C4-2B (cell line): ENCODE measurements around the gene AIPL1.

Experiments
- H3K27ac ChIP-seq: fragments of 450-650 bp; 2 replicates; pipeline ENCODE4 v1.5.1; 2017
- CTCF ChIP-seq: fragments of 450-650 bp; conservative IDR thresholded peaks from 2 replicates; pipeline ENCODE4 v1.5.1; 2017; ENCODE audit warnings: mild to moderate bottlenecking
- ZFX ChIP-seq: fragments of 450-650 bp; IDR thresholded peaks from 2 replicates; pipeline ENCODE4 v1.6.1; 2017

The AIPL1 gene

GRCh38 chr17:6464446-6465041 is 29.6 kb upstream of the AIPL1 start:
- TF ChIP-seq CTCF, result no peak
- no peak for TF ChIP-seq ZFX
- H3K27ac ChIP-seq, result no peak overlapping the region

DNA sequence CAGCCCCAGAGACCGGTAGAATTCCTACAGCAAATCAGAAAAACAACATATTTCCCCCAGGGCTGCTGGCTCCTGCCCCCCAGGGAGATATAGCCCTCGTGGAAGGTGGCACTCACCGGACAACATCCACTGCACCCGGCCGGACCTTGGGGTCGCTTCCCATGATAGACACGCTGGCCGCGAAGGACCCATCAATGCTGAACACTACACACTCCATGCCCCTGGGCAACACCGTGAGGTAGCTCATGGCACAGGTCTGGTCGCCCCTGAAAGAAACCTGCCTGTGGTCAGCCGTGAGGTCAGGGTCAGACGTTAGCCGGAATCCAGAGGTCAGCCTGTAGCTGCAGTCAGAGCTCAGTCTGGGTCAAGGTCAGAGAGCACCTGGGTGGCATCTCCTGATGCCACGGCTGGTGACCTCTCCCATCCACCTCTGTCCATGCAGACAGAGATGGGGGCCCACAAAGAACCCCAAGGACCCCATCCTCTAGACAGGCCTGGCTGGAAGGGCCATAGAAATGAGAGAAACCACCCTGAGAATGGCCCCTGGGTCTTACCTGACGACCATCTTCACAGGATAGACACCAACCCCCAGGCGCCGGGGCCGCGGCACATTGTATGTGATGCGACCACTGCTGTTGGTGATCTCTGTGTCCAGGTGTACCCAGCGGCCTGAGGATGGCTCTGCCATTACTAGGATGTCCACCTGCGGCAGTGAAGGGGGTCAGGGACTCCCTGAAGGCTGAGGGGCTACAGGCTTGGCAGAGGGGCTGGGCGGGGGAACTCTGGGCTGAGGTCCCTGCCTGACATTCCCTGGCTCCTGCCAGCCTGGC is 28.9 kb upstream of the AIPL1 start:
- no peak overlapping the region for H3K27ac ChIP-seq
- TF ChIP-seq CTCF (no peak), ZFX (no peak)

- no peak overlapping the region for H3K27ac ChIP-seq
- TF ChIP-seq CTCF, result no peak
- no peak for TF ChIP-seq ZFX
Measured at GRCh38 chr17:6462692-6463091, 27.8 kb upstream of the AIPL1 start.

GRCh38 chr17:6461792-6462524 is 27.0 kb upstream of the AIPL1 start:
- TF ChIP-seq ZFX, result no peak
- no peak for TF ChIP-seq CTCF
- no peak overlapping the region for H3K27ac ChIP-seq

GRCh38 chr17:6461246-6461645 is 26.3 kb upstream of the AIPL1 start:
- TF ChIP-seq ZFX (no peak), CTCF (no peak)
- H3K27ac ChIP-seq, result no peak overlapping the region

- H3K27ac ChIP-seq, result no peak overlapping the region
- TF ChIP-seq CTCF (no peak), ZFX (no peak)
Measured at GRCh38 chr17:6460531-6461161, 25.7 kb upstream of the AIPL1 start.
